Fibroblast of skin of left quadriceps (primary cell): ENCODE data around the gene RELN.
"Not testable (repeated sequence)": the region's sequence is repeated elsewhere in the genome, so short reads cannot be mapped to it uniquely, and the experiment has no call there.

Experiments used
- DNase-seq, 2 experiments: peaks; one replicate each; pipeline ENCODE4 v3.0.0-alpha.2; 2013; ENCODE audit warnings: low read depth in 2 of 2

RELN gene

GRCh38 chr7:103941976-103942375, 47.5 kb downstream of the RELN start:
- no peak for DNase-seq

- DNase-seq = no peak
Measured at GRCh38 chr7:103940382-103941268, 48.8 kb downstream of the RELN start.

GRCh38 chr7:103937680-103938079, 51.8 kb downstream of the RELN start:
- no peak for DNase-seq

- DNase-seq = no peak
Measured at GRCh38 chr7:103936558-103936957, 52.9 kb downstream of the RELN start.

GRCh38 chr7:103934508-103934907, 55.0 kb downstream of the RELN start:
- no peak for DNase-seq

- DNase-seq = no peak
Measured at GRCh38 chr7:103932389-103932788, 57.1 kb downstream of the RELN start.

- DNase-seq = no peak
Measured at GRCh38 chr7:103929901-103930311, 59.6 kb downstream of the RELN start.

GRCh38 chr7:103928581-103928980, 60.9 kb downstream of the RELN start:
- DNase-seq = no peak

- no peak for DNase-seq
Measured at GRCh38 chr7:103924184-103924583, 65.3 kb downstream of the RELN start.

- no peak for DNase-seq
Measured at GRCh38 chr7:103922407-103922806, 67.1 kb downstream of the RELN start.

- no peak for DNase-seq
Measured at GRCh38 chr7:103921692-103922091, 67.8 kb downstream of the RELN start.

GRCh38 chr7:103919272-103919868, 70.1 kb downstream of the RELN start:
- DNase-seq = no peak

GRCh38 chr7:103918631-103919271, 70.7 kb downstream of the RELN start:
- no peak for DNase-seq

- no peak for DNase-seq
Measured at GRCh38 chr7:103915680-103916357, 73.6 kb downstream of the RELN start.

- DNase-seq = no peak
Measured at GRCh38 chr7:103914147-103914899, 75.1 kb downstream of the RELN start.

- no peak for DNase-seq
Measured at GRCh38 chr7:103912891-103913605, 76.4 kb downstream of the RELN start.

GRCh38 chr7:103911015-103911414, 78.4 kb downstream of the RELN start:
- not testable (repeated sequence) for DNase-seq

- DNase-seq = no peak
Measured at GRCh38 chr7:103905997-103906396, 83.5 kb downstream of the RELN start.

- DNase-seq = no peak
Measured at GRCh38 chr7:103902917-103903316, 86.5 kb downstream of the RELN start.

GRCh38 chr7:103896826-103897225, 92.6 kb downstream of the RELN start:
- not testable (repeated sequence) for DNase-seq
